ENCODE measurements around the gene ANAPC16. TPM values are rescaled to one million over a fixed set of nuclear protein-coding genes. Genes with fewer than 3 reads are reported as not detected.

The ANAPC16 gene
- total and polyA plus RNA-seq, 2 of the 4 experiments (the other 2 are of a cell fraction), result 25.2 to 26.3 TPM

GRCh38 chr10:72260976-72261783 is 45.4 kb downstream of the ANAPC16 start (continued):
- TF ChIP-seq CTCF (conservative IDR thresholded peaks at IDR 0.05; ENCODE audit: low read depth, low read length) (no peak), POLR2A (IDR thresholded peaks at IDR 0.05; ENCODE audit: low read depth, low read length) (no peak), RCOR1 (IDR thresholded peaks at IDR 0.05; ENCODE audit: insufficient replicate concordance, low read length) (no peak)
